K562 (cell line): ENCODE measurements around the gene ANKRD66. TPM values are rescaled to one million over a fixed set of nuclear protein-coding genes. Genes with fewer than 3 reads are reported as not detected.

Source experiments
- ATAC-seq: fragments of 200-7000 bp; cut with Tn5 transposase; 3 replicates; pipeline ENCODE4 v1.9.1; 2020; ENCODE audit warnings: moderate library complexity
- BruUV-seq: library from RNA; stranded (reverse); fragments of 400-500 nt; replicated peaks from 2 replicates; lab custom pipeline; 2021; lab: Mats Ljungman, UMichigan
- CTCF ChIA-PET: fragments of 300-600 bp; formaldehyde crosslinking; extraction: SDS; loops from one replicate; lab custom pipeline; 2021; ENCODE audit warnings: low intra/inter-chr PET ratio; lab: Yijun Ruan, JAX
- POLR2A ChIA-PET: fragments of 300-600, 350-650 bp; sonication (Branson Sonifier 250); formaldehyde crosslinking; extraction: SDS; loops from one replicate; lab custom pipeline; 2021; ENCODE audit warnings: antibody characterized with exemption, inconsistent platforms; lab: Yijun Ruan, JAX
- DNase-seq, 4 experiments: peaks; one replicate each; pipeline versions ENCODE4 v3.0.0 to v3.0.0-alpha.2; 2011 to 2018; ENCODE audit warnings: low spot score in 3 of 4, mixed read lengths in 3 of 4; ENCODE audit errors: extremely low read depth in 1 of 4
- FAIRE-seq: peaks from 2 replicates; lab custom pipeline; 2011; peaks lifted over from hg19 to GRCh38; lab: Jason Lieb, UNC
- H2AFZ ChIP-seq: 2 replicates; pipeline ENCODE4 v1.6.0; 2011; ENCODE audit warnings: low read depth, low read length, control low read depth, inconsistent platforms
- H3K27ac ChIP-seq: fragments of 200-600 bp; 3 replicates; pipeline ENCODE4 v1.8.0; 2011; ENCODE audit warnings: low read depth, mild to moderate bottlenecking, control low read depth, inconsistent platforms, low read length, moderate library complexity, mixed read lengths; ENCODE audit errors: extremely low read depth
- H3K27me3 ChIP-seq, 2 experiments: fragments of 300-600 bp in 1 of 2; 2 replicates in 1 of 2; 3 replicates in 1 of 2; pipeline versions ENCODE4 v1.6.0 to v1.8.0; 2011; ENCODE audit warnings: inconsistent platforms in 2 of 2, low read length in 2 of 2, mild to moderate bottlenecking in 1 of 2, mixed read lengths in 1 of 2, moderate library complexity in 1 of 2; ENCODE audit not compliant: control insufficient read depth in 2 of 2, insufficient read depth in 2 of 2
- H3K36me3 ChIP-seq: fragments of 300-600 bp; 3 replicates; pipeline ENCODE4 v1.8.0; 2011; ENCODE audit warnings: mild to moderate bottlenecking, low read length, inconsistent platforms; ENCODE audit not compliant: control insufficient read depth, insufficient read depth
- H3K4me1 ChIP-seq, 2 experiments: fragments of 200-600 bp in 1 of 2; replicated peaks in 1 of 2; 2 replicates in 1 of 2; 3 replicates in 1 of 2; pipeline versions ENCODE4 v1.5.1 to v1.8.0; 2011; ENCODE audit warnings: inconsistent platforms in 2 of 2, low read length in 2 of 2, mild to moderate bottlenecking in 1 of 2, mixed read lengths in 1 of 2, moderate library complexity in 1 of 2; ENCODE audit not compliant: control insufficient read depth in 2 of 2, insufficient read depth in 2 of 2
- H3K4me2 ChIP-seq: 2 replicates; pipeline ENCODE4 v1.6.1; 2011; ENCODE audit warnings: low read length, control low read depth, inconsistent platforms, mixed read lengths; ENCODE audit not compliant: insufficient read depth
- H3K4me3 ChIP-seq: fragments of 200-600 bp; sonication (generic), shearing (Covaris generic); 2 replicates; pipeline ENCODE4 v1.5.1; 2016; ENCODE audit warnings: control low read depth, inconsistent platforms
- H3K79me2 ChIP-seq: fragments of 200-600 bp; 3 replicates; pipeline ENCODE4 v1.8.0; 2011; ENCODE audit warnings: low read length, inconsistent platforms; ENCODE audit not compliant: control insufficient read depth, insufficient read depth
- H3K9ac ChIP-seq, 2 experiments: 2 replicates each; pipeline versions ENCODE4 v1.6.0 to v1.6.1; 2011; ENCODE audit warnings: low read depth in 2 of 2, low read length in 2 of 2, control low read depth in 1 of 2, inconsistent platforms in 1 of 2, mild to moderate bottlenecking in 1 of 2, mixed read lengths in 1 of 2; ENCODE audit not compliant: insufficient read depth in 1 of 2
- H3K9me1 ChIP-seq: one replicate; pipeline ENCODE4 v1.6.0; 2011; ENCODE audit warnings: inconsistent platforms, mild to moderate bottlenecking, low read length, moderate library complexity; ENCODE audit not compliant: control insufficient read depth, insufficient read depth
- H3K9me3 ChIP-seq: replicated peaks from 2 replicates; pipeline ENCODE4 v1.5.1; 2011; ENCODE audit warnings: low read depth, low read length, inconsistent platforms; ENCODE audit not compliant: control insufficient read depth, insufficient read depth
- H4K20me1 ChIP-seq: replicated peaks from 2 replicates; pipeline ENCODE4 v1.6.1; 2011; ENCODE audit warnings: low read length, inconsistent platforms, mixed read lengths; ENCODE audit not compliant: control insufficient read depth, insufficient read depth
- ATF1 ChIP-seq, 2 experiments: fragments of 450-650 bp in 1 of 2; IDR thresholded peaks; 2 replicates each; pipeline ENCODE4 v1.6.1; 2016; ENCODE audit warnings: missing compliant biosample characterization in 1 of 2, missing genetic modification characterization in 1 of 2
- HNRNPLL ChIP-seq: fragments of 200-400 bp; formaldehyde crosslinking; IDR thresholded peaks from 2 replicates; pipeline ENCODE4 v1.6.1; 2017; ENCODE audit warnings: low read length, low read depth, mild to moderate bottlenecking; ENCODE audit not compliant: poor library complexity, severe bottlenecking
- KLF1 ChIP-seq: fragments of 450-650 bp; IDR thresholded peaks from 2 replicates; pipeline ENCODE4 v1.6.1; 2016; ENCODE audit warnings: missing genetic modification characterization, missing compliant biosample characterization
- WGBS: fragments of 100-300 bp; shearing (Covaris generic); methylation state at CpG from one replicate; pipeline ENCODE4 v1.1.6; 2016; ENCODE audit warnings: low coverage, mixed read lengths; ENCODE audit not compliant: insufficient coverage; ENCODE audit errors: missing lambda C conversion rate; 5-methylcytosine and 5-hydroxymethylcytosine counted together
- in situ Hi-C: fragments of 300-500 bp; cut with MboI; formaldehyde crosslinking; loops from 4 replicates; pipeline ENCODE4 v1.15.0; 2018; ENCODE audit warnings: inconsistent platforms, mixed read lengths
- intact Hi-C: fragments of 100-400 bp; cut with micrococcal nuclease; formaldehyde crosslinking; loops from 2 replicates; pipeline ENCODE4 v1.14.2; 2022
- polyA plus RNA-seq, 8 experiments: library from polyadenylated mRNA; depleted of rRNA in 4 of 8; stranded (reverse) in 5 of 8; unstranded in 3 of 8; fragments of >200 nt; fragmentation: Nextera tagmentation in 2 of 8; fragmentation: Illumina TruSeq in 1 of 8; extraction: Ambion mirVana in 2 of 8; extraction: Trizol in 1 of 8; gene quantifications; 2 replicates each; pipeline versions ENCODE4 v1.2.1 to v1.2.3, GENCODE V29; 2011 to 2014; ENCODE audit warnings: inconsistent platforms in 1 of 8, missing spikeins in 1 of 8
- total RNA-seq, 7 experiments: library from RNA; depleted of rRNA in 6 of 7; stranded (reverse); fragments of >200 nt in 6 of 7; fragmentation: Illumina TruSeq in 2 of 7; extraction: Trizol in 2 of 7; gene quantifications; 2 replicates each; pipeline versions ENCODE4 v1.2.1 to v1.2.3, GENCODE V29; 2011 to 2021; ENCODE audit warnings: low replicate concordance in 1 of 7

The ANKRD66 gene
- total and polyA plus RNA-seq, 9 of the 15 experiments (the other 6 are each of a cell fraction or from before 2014, with no cell fraction given), result not detected

- Histone ChIP-seq H3K9ac (no peak overlapping the region), H2AFZ (no peak overlapping the region)
- no peak for ATAC-seq
Measured at GRCh38 chr6:46777476-46778346, 31.0 kb downstream of the ANKRD66 start.

More at GRCh38 chr6:46777476-46778346, 31.0 kb downstream of the ANKRD66 start:
- WGBS, result 2% methylated on average over 12 of the region's 12 CpGs
- no peaks in the 10 kb centered on the region for H3K79me2 ChIP-seq
- no peak overlapping the region for H3K27ac ChIP-seq
- BruUV-seq, result no TSS peak
- POLR2A ChIA-PET, result interaction anchor here (0.6 kb wide), 3 partner anchors 9 to 486 kb away, joined by 3 to 4 read pairs (median 3); no protein-coding TSS in a partner anchor
- intact Hi-C loops (no loop called here), in situ Hi-C loops (no loop called here)
- H3K4me1 ChIP-seq, result peaks cover 0 to 4% of the 10 kb centered on the region in 2 experiments; a peak in 1 of 5 replicates
- TF ChIP-seq KLF1 (tag) (no peak), ATF1 (CRISPR knock-in tag; IDR thresholded peaks at IDR 0.05) (no peak), ATF1 (tag; IDR thresholded peaks at IDR 0.05) (no peak), HNRNPLL (no peak)
- H3K4me2 ChIP-seq, result no peak overlapping the region
- FAIRE-seq (no peak), DNase-seq (no peak)
- peaks cover 0 to 11% of the 10 kb centered on the region in 2 experiments; a peak in 1 of 5 replicates for H3K27me3 ChIP-seq
- H3K9me3 ChIP-seq, result no peaks in the 10 kb centered on the region
- H4K20me1 ChIP-seq, result no peaks in the 10 kb centered on the region
- CTCF ChIA-PET, result no interaction called here
- no peak overlapping the region for H3K4me3 ChIP-seq
- no peaks in the 10 kb centered on the region for H3K9me1 ChIP-seq
- H3K36me3 ChIP-seq, result no peaks in the 10 kb centered on the region
